ENCODE measurements around the gene SIGLEC5. TPM values are rescaled to one million over a fixed set of nuclear protein-coding genes. Genes with fewer than 3 reads are reported as not detected.
"Not testable (repeated sequence)": the region's sequence is repeated elsewhere in the genome, so short reads cannot be mapped to it uniquely, and the experiment has no call there.

SIGLEC5 gene
- total and polyA plus RNA-seq, 3 experiments from 2014 or later = 0.13 TPM; not detected in 2

GRCh38 chr19:51660975-51661600 lies 30.9 kb upstream of the SIGLEC5 start:
- H3K27me3 Mint-ChIP-seq = peaks cover 24 to 42% of the 10 kb centered on the region in 2 donors
- no peak overlapping the region for H3K4me3 ChIP-seq (ENCODE audit: low read length)
- H3K9me3 Mint-ChIP-seq = peaks cover 0 to 4% (median 0%) of the 10 kb centered on the region in 5 donors
- H3K4me3 Mint-ChIP-seq = no peak overlapping the region
- H3K4me1 Mint-ChIP-seq = peaks cover 5 to 6% (median 5%) of the 10 kb centered on the region in 3 donors
- H3K9me3 ChIP-seq (ENCODE audit: low read length) = no peaks in the 10 kb centered on the region
- no peak overlapping the region for H3K27ac ChIP-seq (ENCODE audit: low read depth, low read length)
- no peaks in the 10 kb centered on the region for H3K36me3 ChIP-seq (ENCODE audit: insufficient read depth, low read length)
- ChIA-PET POLR2A (no interaction called here), CTCF (interaction anchor here (0.7 to 0.9 kb wide), 2 partner anchors 8 to 9 kb away, joined by 3 to 4 read pairs; no protein-coding TSS in a partner anchor)
- H3K4me1 ChIP-seq (ENCODE audit: insufficient read depth, low read length) = no peaks in the 10 kb centered on the region
- peak in 3 of 5 donors; percentile 3 to 54 (median 24) for DNase-seq
- no peak overlapping the region for H3K27ac Mint-ChIP-seq
- H3K36me3 Mint-ChIP-seq = peaks cover 0 to 1% (median 0%) of the 10 kb centered on the region in 3 donors
- H3K27me3 ChIP-seq (ENCODE audit: insufficient read depth, low read length, poor library complexity, severe bottlenecking) = no peaks in the 10 kb centered on the region

- H3K27ac Mint-ChIP-seq = no peak overlapping the region
- H3K4me1 ChIP-seq (ENCODE audit: insufficient read depth, low read length) = no peaks in the 10 kb centered on the region
- ChIA-PET POLR2A (no interaction called here), CTCF (no interaction called here)
- H3K9me3 Mint-ChIP-seq = peaks cover 0 to 3% (median 0%) of the 10 kb centered on the region in 5 donors
- no peaks in the 10 kb centered on the region for H3K36me3 ChIP-seq (ENCODE audit: insufficient read depth, low read length)
- no peak overlapping the region for H3K27ac ChIP-seq (ENCODE audit: low read depth, low read length)
- no peak for DNase-seq
- no peaks in the 10 kb centered on the region for H3K27me3 ChIP-seq (ENCODE audit: insufficient read depth, low read length, poor library complexity, severe bottlenecking)
- H3K36me3 Mint-ChIP-seq = peaks cover 0 to 2% (median 0%) of the 10 kb centered on the region in 3 donors
- no peak overlapping the region for H3K4me3 Mint-ChIP-seq
- H3K9me3 ChIP-seq (ENCODE audit: low read length) = no peaks in the 10 kb centered on the region
- peaks cover 20 to 32% of the 10 kb centered on the region in 2 donors for H3K27me3 Mint-ChIP-seq
- H3K4me1 Mint-ChIP-seq = peaks cover 5 to 6% (median 5%) of the 10 kb centered on the region in 3 donors
- no peak overlapping the region for H3K4me3 ChIP-seq (ENCODE audit: low read length)
These were observed 24.6 kb upstream of the SIGLEC5 start for GRCh38 chr19:51654783-51655182.

GRCh38 chr19:51653162-51653561 lies 23.0 kb upstream of the SIGLEC5 start:
- Mint-ChIP-seq H3K4me3 (no peak overlapping the region), H3K4me1 (peaks cover 5 to 6% (median 5%) of the 10 kb centered on the region in 3 donors), H3K36me3 (peaks cover 0 to 2% (median 0%) of the 10 kb centered on the region in 3 donors), H3K27ac (no peak overlapping the region), H3K9me3 (peaks cover 0 to 3% (median 0%) of the 10 kb centered on the region in 5 donors), H3K27me3 (peaks cover 18 to 38% of the 10 kb centered on the region in 2 donors)
- ChIA-PET POLR2A (no interaction called here), CTCF (interaction anchor here (1.4 kb wide), 1 partner anchor 8 kb away, joined by 4 read pairs; no protein-coding TSS in a partner anchor)
- Histone ChIP-seq H3K36me3 (ENCODE audit: insufficient read depth, low read length) (no peaks in the 10 kb centered on the region), H3K9me3 (ENCODE audit: low read length) (no peaks in the 10 kb centered on the region), H3K4me1 (ENCODE audit: insufficient read depth, low read length) (no peaks in the 10 kb centered on the region), H3K27ac (ENCODE audit: low read depth, low read length) (no peak overlapping the region), H3K27me3 (ENCODE audit: insufficient read depth, low read length, poor library complexity, severe bottlenecking) (no peaks in the 10 kb centered on the region), H3K4me3 (ENCODE audit: low read length) (no peak overlapping the region)
- DNase-seq = no peak

- Mint-ChIP-seq H3K27me3 (peaks cover 21 to 38% of the 10 kb centered on the region in 2 donors), H3K4me1 (peaks cover 5 to 6% (median 5%) of the 10 kb centered on the region in 3 donors), H3K36me3 (peaks cover 0 to 2% (median 0%) of the 10 kb centered on the region in 3 donors), H3K27ac (no peak overlapping the region), H3K9me3 (peaks cover 0 to 6% (median 0%) of the 10 kb centered on the region in 5 donors), H3K4me3 (no peak overlapping the region)
- no peak for DNase-seq
- Histone ChIP-seq H3K36me3 (ENCODE audit: insufficient read depth, low read length) (no peaks in the 10 kb centered on the region), H3K9me3 (ENCODE audit: low read length) (no peaks in the 10 kb centered on the region), H3K4me3 (ENCODE audit: low read length) (no peak overlapping the region), H3K4me1 (ENCODE audit: insufficient read depth, low read length) (no peaks in the 10 kb centered on the region), H3K27me3 (ENCODE audit: insufficient read depth, low read length, poor library complexity, severe bottlenecking) (no peaks in the 10 kb centered on the region), H3K27ac (ENCODE audit: low read depth, low read length) (no peak overlapping the region)
- CTCF ChIA-PET = no interaction called here
- POLR2A ChIA-PET = no interaction called here
These were observed 22.1 kb upstream of the SIGLEC5 start for GRCh38 chr19:51652266-51652665.

- H3K27me3 Mint-ChIP-seq = peaks cover 19 to 34% of the 10 kb centered on the region in 2 donors
- DNase-seq = no peak
- no peak overlapping the region for H3K4me3 Mint-ChIP-seq
- Histone ChIP-seq H3K9me3 (ENCODE audit: low read length) (no peaks in the 10 kb centered on the region), H3K27me3 (ENCODE audit: insufficient read depth, low read length, poor library complexity, severe bottlenecking) (peaks cover 3% of the 10 kb centered on the region), H3K27ac (ENCODE audit: low read depth, low read length) (no peak overlapping the region), H3K36me3 (ENCODE audit: insufficient read depth, low read length) (no peaks in the 10 kb centered on the region), H3K4me3 (ENCODE audit: low read length) (no peak overlapping the region), H3K4me1 (ENCODE audit: insufficient read depth, low read length) (no peaks in the 10 kb centered on the region)
- ChIA-PET POLR2A (no interaction called here), CTCF (no interaction called here)
- H3K27ac Mint-ChIP-seq = no peak overlapping the region
- H3K36me3 Mint-ChIP-seq = peaks cover 0 to 2% (median 0%) of the 10 kb centered on the region in 3 donors
- H3K4me1 Mint-ChIP-seq = no peaks in the 10 kb centered on the region
- peaks cover 0 to 6% (median 0%) of the 10 kb centered on the region in 5 donors for H3K9me3 Mint-ChIP-seq
These were observed 21.1 kb upstream of the SIGLEC5 start for GRCh38 chr19:51651216-51651846.

GRCh38 chr19:51647318-51647717 lies 17.1 kb upstream of the SIGLEC5 start:
- peaks cover 3% of the 10 kb centered on the region for H3K27me3 ChIP-seq (ENCODE audit: insufficient read depth, low read length, poor library complexity, severe bottlenecking)
- H3K36me3 ChIP-seq (ENCODE audit: insufficient read depth, low read length) = no peaks in the 10 kb centered on the region
- no peaks in the 10 kb centered on the region for H3K9me3 ChIP-seq (ENCODE audit: low read length)
- H3K4me3 Mint-ChIP-seq = no peak overlapping the region
- H3K4me3 ChIP-seq (ENCODE audit: low read length) = no peak overlapping the region
- peaks cover 18 to 38% of the 10 kb centered on the region in 2 donors for H3K27me3 Mint-ChIP-seq
- ChIA-PET CTCF (interaction anchor here (1.5 kb wide), 1 partner anchor 10 kb away, joined by 6 read pairs; no protein-coding TSS in a partner anchor), POLR2A (no interaction called here)
- H3K9me3 Mint-ChIP-seq = peaks cover 0 to 4% (median 0%) of the 10 kb centered on the region in 5 donors
- DNase-seq = no peak
- no peaks in the 10 kb centered on the region for H3K4me1 ChIP-seq (ENCODE audit: insufficient read depth, low read length)
- no peaks in the 10 kb centered on the region for H3K4me1 Mint-ChIP-seq
- no peaks in the 10 kb centered on the region for H3K36me3 Mint-ChIP-seq
- no peak overlapping the region for H3K27ac ChIP-seq (ENCODE audit: low read depth, low read length)
- no peak overlapping the region for H3K27ac Mint-ChIP-seq

GRCh38 chr19:51646730-51647129 lies 16.5 kb upstream of the SIGLEC5 start, which contains the start of gene SIGLEC14:
SIGLEC14 (minus strand) TSS chr19:51646825; CDS start chr19:51646759, 66 bp downstream.
- H3K4me3 Mint-ChIP-seq; H3K4me1 Mint-ChIP-seq; H3K36me3 Mint-ChIP-seq; H3K9me3 ChIP-seq (ENCODE audit: low read length); H3K9me3 Mint-ChIP-seq; H3K27me3 ChIP-seq (ENCODE audit: insufficient read depth, low read length, poor library complexity, severe bottlenecking); DNase-seq; H3K27ac Mint-ChIP-seq; H3K36me3 ChIP-seq (ENCODE audit: insufficient read depth, low read length); H3K4me3 ChIP-seq (ENCODE audit: low read length); H3K4me1 ChIP-seq (ENCODE audit: insufficient read depth, low read length); H3K27ac ChIP-seq (ENCODE audit: low read depth, low read length); POLR2A ChIA-PET: not testable (repeated sequence)
- CTCF ChIA-PET = interaction anchor here (1.5 kb wide), 1 partner anchor 10 kb away, joined by 6 read pairs; no protein-coding TSS in a partner anchor
- peaks cover 17 to 40% of the 10 kb centered on the region in 2 donors for H3K27me3 Mint-ChIP-seq

GRCh38 chr19:51644636-51645271 lies 14.6 kb upstream of the SIGLEC5 start:
- peaks cover 8 to 43% of the 10 kb centered on the region in 2 donors for H3K27me3 Mint-ChIP-seq
- H3K4me1 Mint-ChIP-seq = no peaks in the 10 kb centered on the region
- Histone ChIP-seq H3K27me3 (ENCODE audit: insufficient read depth, low read length, poor library complexity, severe bottlenecking) (peaks cover 3% of the 10 kb centered on the region), H3K36me3 (ENCODE audit: insufficient read depth, low read length) (no peaks in the 10 kb centered on the region), H3K27ac (ENCODE audit: low read depth, low read length) (no peak overlapping the region), H3K4me3 (ENCODE audit: low read length) (no peak overlapping the region), H3K4me1 (ENCODE audit: insufficient read depth, low read length) (no peaks in the 10 kb centered on the region), H3K9me3 (ENCODE audit: low read length) (no peaks in the 10 kb centered on the region)
- no peak for DNase-seq
- H3K36me3 Mint-ChIP-seq = no peaks in the 10 kb centered on the region
- H3K27ac Mint-ChIP-seq = peak overlapping the region in 1 of 8 donors; percentile 8
- H3K4me3 Mint-ChIP-seq = no peak overlapping the region
- CTCF ChIA-PET = interaction anchor here (0.9 kb wide), 1 partner anchor 12 kb away, joined by 3 read pairs; no protein-coding TSS in a partner anchor
- POLR2A ChIA-PET = no interaction called here
- peaks cover 0 to 3% (median 0%) of the 10 kb centered on the region in 5 donors for H3K9me3 Mint-ChIP-seq

Data from CD8-positive, alpha-beta memory T cell (primary cell).